ENCODE measurements around the gene FCRL6. TPM values are rescaled to one million over a fixed set of nuclear protein-coding genes. Genes with fewer than 3 reads are reported as not detected.

FCRL6 gene
- total RNA-seq, 2 experiments from 2014 or later, result not detected

- ChIA-PET CTCF (interaction anchor here (0.6 to 2.9 kb wide), 11 partner anchors 9 to 482 kb away, joined by 3 to 14 read pairs (median 4); partner anchors contain the start of gene DCAF8), POLR2A (no interaction called here)
- intact Hi-C loops (cut with DNase I, micrococcal nuclease), result loop anchor here (1.0 to 5.0 kb wide), 11 partner anchors 46 to 481 kb away; partner anchors contain the start of genes PIGM (in 2 of the 2), SLAMF8 (in 2 of the 2), DCAF8 (in 1 of the 2) and IGSF8 (in 1 of the 2)
- peak within 1 kb of the TSS; percentile 70 for H3K4me3 Mint-ChIP-seq
- DNase-seq (peak; percentile 97), ATAC-seq (peak; percentile 99)
- H3K27me3 Mint-ChIP-seq, result peaks cover 2% of the 10 kb centered on the region
- peaks cover 12% of the 10 kb centered on the region for H3K4me1 Mint-ChIP-seq
- peak within 1 kb of the TSS; percentile 14 for H3K27ac Mint-ChIP-seq
- no peaks in the 10 kb centered on the region for H3K36me3 Mint-ChIP-seq (ENCODE audit: low read depth)
- no peaks in the 10 kb centered on the region for H3K9me3 Mint-ChIP-seq (ENCODE audit: low read depth)
Observed at GRCh38 chr1:159780583-159781582, 21.3 kb upstream of the FCRL6 start, which contains the start of gene DUSP23. TSS of gene DUSP23 (plus strand) at chr1:159780962. CDS start at chr1:159781101, 139 bp downstream.

- H3K4me1 Mint-ChIP-seq, result peaks cover 12% of the 10 kb centered on the region
- no peaks in the 10 kb centered on the region for H3K36me3 Mint-ChIP-seq (ENCODE audit: low read depth)
- intact Hi-C loops (cut with DNase I, micrococcal nuclease), result loop anchor here (2.0 to 5.0 kb wide), 5 partner anchors 45 to 480 kb away; partner anchors contain the start of genes SLAMF8 (in 2 of the 2) and DCAF8 (in 1 of the 2)
- DNase-seq (no peak), ATAC-seq (no peak)
- no peaks in the 10 kb centered on the region for H3K27me3 Mint-ChIP-seq
- ChIA-PET CTCF (interaction anchor here (0.6 to 2.9 kb wide), 5 partner anchors 17 to 264 kb away, joined by 3 to 14 read pairs (median 4); no protein-coding TSS in a partner anchor), POLR2A (no interaction called here)
- H3K9me3 Mint-ChIP-seq (ENCODE audit: low read depth), result no peaks in the 10 kb centered on the region
- H3K4me3 Mint-ChIP-seq, result peak overlapping the region; percentile 70
- H3K27ac Mint-ChIP-seq, result no peak overlapping the region
Observed at GRCh38 chr1:159781992-159782391, 20.2 kb upstream of the FCRL6 start.

GRCh38 chr1:159783724-159784123 is 18.4 kb upstream of the FCRL6 start:
- ChIA-PET CTCF (interaction anchor here (0.8 kb wide), 1 partner anchor 107 kb away, joined by 4 read pairs; no protein-coding TSS in a partner anchor), POLR2A (no interaction called here)
- Mint-ChIP-seq H3K27ac (no peak overlapping the region), H3K4me3 (no peak overlapping the region), H3K36me3 (ENCODE audit: low read depth) (no peaks in the 10 kb centered on the region), H3K9me3 (ENCODE audit: low read depth) (no peaks in the 10 kb centered on the region), H3K27me3 (no peaks in the 10 kb centered on the region), H3K4me1 (peaks cover 12% of the 10 kb centered on the region)
- DNase-seq, result no peak
- no peak for ATAC-seq
- intact Hi-C loops (cut with DNase I, micrococcal nuclease), result loop anchor here (5.0 kb wide), 3 partner anchors 44 to 479 kb away; partner anchors contain the start of genes DCAF8 (in 1 of the 2) and SLAMF8 (in 1 of the 2)

- Mint-ChIP-seq H3K4me1 (peaks cover 1% of the 10 kb centered on the region), H3K4me3 (no peak overlapping the region), H3K27me3 (peaks cover 5% of the 10 kb centered on the region), H3K27ac (no peak overlapping the region), H3K9me3 (ENCODE audit: low read depth) (no peaks in the 10 kb centered on the region), H3K36me3 (ENCODE audit: low read depth) (no peaks in the 10 kb centered on the region)
- CTCF ChIA-PET, result interaction anchor here (0.8 kb wide), 1 partner anchor 106 kb away, joined by 4 read pairs; no protein-coding TSS in a partner anchor
- intact Hi-C loops (cut with DNase I, micrococcal nuclease), result no loop called here
- DNase-seq, result no peak
- ATAC-seq, result no peak
- POLR2A ChIA-PET, result no interaction called here
Observed at GRCh38 chr1:159786465-159786864, 15.7 kb upstream of the FCRL6 start.

GRCh38 chr1:159786966-159787365 is 15.2 kb upstream of the FCRL6 start:
- intact Hi-C loops (cut with DNase I, micrococcal nuclease), result no loop called here
- H3K27me3 Mint-ChIP-seq, result peaks cover 5% of the 10 kb centered on the region
- H3K4me1 Mint-ChIP-seq, result no peaks in the 10 kb centered on the region
- POLR2A ChIA-PET, result no interaction called here
- H3K4me3 Mint-ChIP-seq, result no peak overlapping the region
- no peak overlapping the region for H3K27ac Mint-ChIP-seq
- ATAC-seq (no peak), DNase-seq (no peak)
- CTCF ChIA-PET, result interaction anchor here (0.5 to 1.7 kb wide), 4 partner anchors 9 to 221 kb away, joined by 3 to 5 read pairs (median 4); no protein-coding TSS in a partner anchor
- H3K36me3 Mint-ChIP-seq (ENCODE audit: low read depth), result no peaks in the 10 kb centered on the region
- H3K9me3 Mint-ChIP-seq (ENCODE audit: low read depth), result no peaks in the 10 kb centered on the region

GRCh38 chr1:159790237-159790917 is 11.8 kb upstream of the FCRL6 start:
- intact Hi-C loops (cut with DNase I, micrococcal nuclease), result no loop called here
- no peak for ATAC-seq

GRCh38 chr1:159791031-159791430 is 11.1 kb upstream of the FCRL6 start:
- Mint-ChIP-seq H3K9me3 (ENCODE audit: low read depth) (no peaks in the 10 kb centered on the region), H3K27me3 (peaks cover 9% of the 10 kb centered on the region), H3K27ac (no peak overlapping the region), H3K4me3 (no peak overlapping the region), H3K36me3 (ENCODE audit: low read depth) (no peaks in the 10 kb centered on the region), H3K4me1 (no peaks in the 10 kb centered on the region)
- DNase-seq, result no peak
- intact Hi-C loops (cut with DNase I, micrococcal nuclease), result no loop called here
- ChIA-PET CTCF (no interaction called here), POLR2A (no interaction called here)
- ATAC-seq, result no peak

More at GRCh38 chr1:159790237-159790917, 11.8 kb upstream of the FCRL6 start:
- H3K4me3 Mint-ChIP-seq, result no peak overlapping the region
- no peak overlapping the region for H3K27ac Mint-ChIP-seq
- no peaks in the 10 kb centered on the region for H3K36me3 Mint-ChIP-seq (ENCODE audit: low read depth)
- DNase-seq, result peak; percentile 21
- H3K27me3 Mint-ChIP-seq, result peaks cover 9% of the 10 kb centered on the region
- H3K4me1 Mint-ChIP-seq, result no peaks in the 10 kb centered on the region
- ChIA-PET CTCF (interaction anchor here (0.6 to 2.1 kb wide), 10 partner anchors 9 to 661 kb away, joined by 3 to 9 read pairs (median 4); partner anchors contain the start of gene DUSP23), POLR2A (no interaction called here)
- no peaks in the 10 kb centered on the region for H3K9me3 Mint-ChIP-seq (ENCODE audit: low read depth)

- ATAC-seq (no peak), DNase-seq (no peak)
- H3K36me3 Mint-ChIP-seq (ENCODE audit: low read depth), result no peaks in the 10 kb centered on the region
- CTCF ChIA-PET, result no interaction called here
- no peaks in the 10 kb centered on the region for H3K9me3 Mint-ChIP-seq (ENCODE audit: low read depth)
- H3K27ac Mint-ChIP-seq, result no peak overlapping the region
- H3K4me1 Mint-ChIP-seq, result no peaks in the 10 kb centered on the region
- POLR2A ChIA-PET, result no interaction called here
- H3K4me3 Mint-ChIP-seq, result no peak overlapping the region
- intact Hi-C loops (cut with DNase I, micrococcal nuclease), result no loop called here
- H3K27me3 Mint-ChIP-seq, result peaks cover 9% of the 10 kb centered on the region
Observed at GRCh38 chr1:159791461-159791860, 10.7 kb upstream of the FCRL6 start.

GRCh38 chr1:159795534-159795933 is 6.6 kb upstream of the FCRL6 start:
- H3K9me3 Mint-ChIP-seq (ENCODE audit: low read depth), result no peaks in the 10 kb centered on the region
- POLR2A ChIA-PET, result no interaction called here
- CTCF ChIA-PET, result interaction anchor here (0.6 to 9.1 kb wide), 3 partner anchors 8 to 575 kb away, joined by 3 to 150 read pairs (median 5); no protein-coding TSS in a partner anchor

GRCh38 chr1:159798893-159799292 is 3.3 kb upstream of the FCRL6 start:
- no peaks in the 10 kb centered on the region for H3K36me3 Mint-ChIP-seq (ENCODE audit: low read depth)
- POLR2A ChIA-PET, result no interaction called here
- CTCF ChIA-PET, result interaction anchor here (0.5 to 9.1 kb wide), 23 partner anchors 15 to 564 kb away, joined by 3 to 150 read pairs (median 5); partner anchors contain the start of genes DUSP23 and SLAMF8
- H3K27ac Mint-ChIP-seq, result no peak overlapping the region
- no peak overlapping the region for H3K4me3 Mint-ChIP-seq
- no peaks in the 10 kb centered on the region for H3K9me3 Mint-ChIP-seq (ENCODE audit: low read depth)
- ATAC-seq, result peak; percentile 78
- peak; percentile 68 for DNase-seq
- peaks cover 1% of the 10 kb centered on the region for H3K27me3 Mint-ChIP-seq
- intact Hi-C loops (cut with DNase I, micrococcal nuclease), result loop anchor here (1.0 kb wide), 2 partner anchors 92 to 208 kb away; no protein-coding TSS in a partner anchor
- H3K4me1 Mint-ChIP-seq, result peaks cover 12% of the 10 kb centered on the region

More at GRCh38 chr1:159795534-159795933, 6.6 kb upstream of the FCRL6 start:
- Mint-ChIP-seq H3K36me3 (ENCODE audit: low read depth) (no peaks in the 10 kb centered on the region), H3K27me3 (peaks cover 9% of the 10 kb centered on the region), H3K4me3 (no peak overlapping the region), H3K4me1 (peaks cover 9% of the 10 kb centered on the region), H3K27ac (no peak overlapping the region)
- ATAC-seq (no peak), DNase-seq (no peak)
- intact Hi-C loops (cut with DNase I, micrococcal nuclease), result no loop called here

Data from activated CD4-positive, alpha-beta T cell treated with anti-CD3 and anti-CD28 coated beads for 36 hours (primary cell).